GM12891 (cell line): Measurements from ENCODE around the gene CCDC159.

ENCODE experiments used
- POLR2A ChIP-seq: IDR thresholded peaks from 2 replicates; pipeline ENCODE4 v1.6.1; 2011; ENCODE audit warnings: low read depth, low read length, control low read depth
- SPI1 ChIP-seq: IDR thresholded peaks from 2 replicates; pipeline ENCODE4 v1.6.1; 2011; ENCODE audit warnings: low read depth, low read length, control low read depth
- TAF1 ChIP-seq: IDR thresholded peaks from 2 replicates; pipeline ENCODE4 v1.6.1; 2011; ENCODE audit warnings: low read depth, low read length, control low read depth

DNA sequence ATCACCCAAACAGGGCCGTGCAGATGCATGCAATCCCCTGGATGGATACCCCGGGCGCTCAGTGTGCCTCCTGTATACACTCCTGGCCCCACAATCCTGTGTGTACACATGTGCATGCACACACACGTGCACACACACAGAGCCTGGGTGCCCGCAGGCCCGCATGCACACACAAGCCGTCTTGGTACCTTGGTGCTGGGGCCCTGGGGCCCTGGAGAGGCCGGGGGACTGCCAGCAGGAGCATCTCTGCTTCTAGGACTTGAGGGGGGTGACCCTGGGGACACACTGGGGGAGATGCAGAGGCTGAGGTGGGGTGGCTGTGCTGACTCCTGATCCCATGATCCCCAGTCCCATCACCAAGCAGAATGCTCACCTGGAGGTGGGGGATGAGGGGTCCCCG is 53.3 kb downstream of the CCDC159 start:
- TF ChIP-seq SPI1 (no peak), POLR2A (no peak), TAF1 (no peak)
